HG03457 (cell line): Measurements from ENCODE around the gene VIPAS39.
"Not testable (repeated sequence)": the region's sequence is repeated elsewhere in the genome, so short reads cannot be mapped to it uniquely, and the experiment has no call there.

ENCODE experiments used
- ATAC-seq: cut with Tn5 transposase; IDR thresholded peaks from one replicate; pipeline ENCODE4 v1.9.1; 2021; ENCODE audit warnings: moderate number of reproducible peaks; ENCODE audit not compliant: unreplicated experiment

The VIPAS39 gene

DNA sequence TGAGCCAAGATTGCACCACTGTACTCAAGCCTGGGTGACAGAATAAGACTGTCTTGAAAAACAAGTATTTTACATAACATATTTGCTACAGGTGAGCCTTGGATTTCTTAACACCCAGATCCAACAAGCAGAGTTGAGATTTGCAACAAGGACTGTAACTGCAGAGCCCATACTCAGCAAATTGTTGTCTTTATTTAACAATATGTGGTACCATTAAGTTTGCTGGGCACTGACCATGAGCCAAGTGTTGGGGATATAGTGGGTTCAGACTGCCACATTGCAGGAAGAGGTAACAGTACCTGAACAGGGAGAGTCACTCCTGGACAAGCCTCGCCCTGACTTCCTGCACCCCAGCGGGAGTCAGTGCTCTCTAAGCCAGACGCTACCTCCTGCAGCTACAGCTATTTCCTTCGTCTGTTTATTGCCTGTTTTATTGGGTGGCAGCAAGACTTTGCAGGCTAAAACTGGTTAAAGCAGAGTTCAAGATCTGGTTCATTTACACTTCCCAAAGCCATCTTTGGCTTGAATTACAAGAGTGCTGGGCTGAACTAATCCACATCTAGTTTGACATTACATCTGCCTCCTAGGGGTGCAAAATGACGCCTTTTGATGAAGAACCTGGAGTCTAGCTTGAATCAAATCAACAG lies 12.9 kb upstream of the VIPAS39 start:
- no peak for ATAC-seq

DNA sequence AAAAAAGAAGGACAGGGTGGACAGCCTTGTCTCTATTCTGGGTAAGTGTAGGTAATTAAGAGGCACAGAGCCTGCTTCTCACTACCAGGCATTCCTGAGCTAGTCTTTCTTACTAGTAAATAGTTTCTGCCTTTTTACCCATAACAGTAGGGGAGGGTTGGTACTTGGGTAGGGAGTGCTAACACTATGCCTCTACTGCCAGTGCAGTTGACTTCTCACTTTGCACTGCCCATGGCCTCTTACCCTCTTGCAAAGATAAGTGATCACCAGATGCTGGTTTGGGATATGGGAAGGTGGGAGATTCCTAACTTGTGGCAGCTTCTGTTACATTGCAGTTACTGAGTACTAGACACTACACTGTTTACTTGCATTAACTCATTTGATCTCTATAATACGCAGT lies 12.1 kb upstream of the VIPAS39 start:
- ATAC-seq = no peak

DNA sequence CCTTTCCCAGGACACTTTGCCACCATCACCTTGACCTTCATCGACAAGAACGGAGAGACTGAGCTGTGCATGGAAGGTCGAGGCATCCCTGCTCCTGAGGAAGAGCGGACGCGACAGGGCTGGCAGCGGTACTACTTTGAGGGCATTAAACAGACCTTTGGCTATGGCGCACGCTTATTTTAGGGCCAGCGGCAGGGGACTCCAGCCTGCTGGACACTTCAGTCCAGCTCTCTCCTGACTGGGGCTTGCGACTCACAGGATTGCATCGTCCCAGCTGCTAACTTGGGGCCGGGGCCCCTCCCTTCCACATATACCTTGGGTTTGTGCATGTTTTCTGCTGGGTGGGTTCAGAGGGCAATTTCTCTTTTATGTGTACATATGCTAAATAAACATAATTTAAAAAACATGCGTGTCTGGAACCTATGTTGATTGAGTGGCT lies 11.7 kb upstream of the VIPAS39 start:
- ATAC-seq = no peak

DNA sequence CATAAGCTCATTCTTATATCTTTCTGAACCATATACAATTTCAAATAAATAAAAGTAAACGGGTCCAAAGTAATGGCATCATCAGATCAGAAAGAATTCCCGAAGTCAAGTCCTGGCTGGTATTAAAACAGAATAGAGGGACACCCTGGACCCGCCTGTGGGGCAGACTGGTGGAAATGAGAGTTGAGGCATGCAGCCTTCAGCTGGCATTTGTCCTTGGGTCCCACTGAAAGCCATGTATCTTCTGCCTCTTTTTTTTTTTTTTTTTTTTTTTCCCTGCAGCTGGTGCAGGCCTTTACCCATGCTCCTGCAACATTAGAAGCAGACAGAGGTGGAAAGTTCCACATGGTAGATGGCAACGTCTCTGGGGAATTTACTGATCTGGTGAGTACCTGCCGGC lies 10.4 kb upstream of the VIPAS39 start:
- ATAC-seq = no peak

DNA sequence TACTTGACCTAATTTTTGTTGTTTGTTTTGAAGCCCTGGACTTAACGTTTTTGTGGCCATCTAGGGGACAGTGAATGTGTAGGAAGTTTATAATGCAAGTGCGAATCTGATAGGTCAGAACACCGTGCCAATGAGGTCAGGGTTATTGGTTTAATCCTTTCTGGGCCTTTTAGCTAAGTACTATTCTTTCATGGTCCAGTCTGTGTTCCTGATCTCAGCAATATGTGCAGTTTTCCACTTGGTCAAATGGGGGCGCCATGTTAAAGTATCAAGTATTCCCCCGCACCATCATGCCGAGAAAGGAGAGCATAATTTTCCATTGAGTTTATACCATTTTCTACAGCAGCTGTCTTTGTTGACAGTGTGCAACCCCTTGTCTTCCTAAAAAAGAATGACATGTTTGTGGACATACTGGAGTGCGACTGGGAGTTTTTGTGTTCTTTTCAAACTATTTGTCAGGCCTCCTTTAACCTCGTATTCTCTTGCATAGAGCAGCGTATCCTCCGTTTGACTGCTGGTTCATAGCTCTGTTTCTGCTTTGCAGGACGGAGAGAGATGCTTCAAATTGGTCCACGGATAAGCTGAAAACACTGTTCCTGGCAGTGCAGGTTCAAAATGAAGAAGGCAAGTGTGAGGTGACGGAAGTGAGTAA lies 1.8 kb upstream of the VIPAS39 start:
- ATAC-seq = no peak

DNA sequence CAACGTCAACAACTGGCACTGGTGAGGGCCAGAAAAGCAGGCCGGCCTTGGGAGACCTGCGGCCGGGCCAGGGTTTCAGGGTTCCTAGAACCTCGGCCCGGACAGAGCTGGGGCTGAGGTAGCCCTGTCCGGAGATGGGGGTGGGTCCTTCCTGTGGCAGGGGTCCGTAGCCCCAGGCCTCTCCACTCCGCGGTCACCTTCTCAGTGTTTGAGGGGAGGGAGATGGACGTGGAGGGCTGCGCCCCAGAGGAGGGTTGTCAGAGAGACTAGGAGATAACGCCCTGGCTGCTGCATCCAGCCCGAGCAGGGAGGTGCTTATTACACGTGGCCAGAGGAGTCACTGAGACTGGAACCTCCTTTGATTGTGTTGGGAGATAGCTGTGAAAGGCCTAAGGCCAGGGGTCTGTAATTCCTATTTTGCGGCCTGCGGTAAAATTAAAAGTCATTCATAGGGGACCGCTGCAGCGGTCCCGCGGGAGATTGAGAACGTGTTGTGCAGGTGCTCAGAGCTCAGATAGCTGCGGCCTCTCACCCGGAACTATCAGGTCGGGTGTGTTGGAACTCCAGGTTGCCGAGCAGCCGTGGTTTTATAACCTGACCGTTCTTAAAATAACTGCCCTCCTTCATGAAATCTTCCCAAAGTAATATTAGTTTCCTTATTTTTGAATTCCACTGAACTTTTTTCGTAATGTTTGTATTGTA lies 999 bp upstream of the VIPAS39 start:
- ATAC-seq = peak; percentile 6

DNA sequence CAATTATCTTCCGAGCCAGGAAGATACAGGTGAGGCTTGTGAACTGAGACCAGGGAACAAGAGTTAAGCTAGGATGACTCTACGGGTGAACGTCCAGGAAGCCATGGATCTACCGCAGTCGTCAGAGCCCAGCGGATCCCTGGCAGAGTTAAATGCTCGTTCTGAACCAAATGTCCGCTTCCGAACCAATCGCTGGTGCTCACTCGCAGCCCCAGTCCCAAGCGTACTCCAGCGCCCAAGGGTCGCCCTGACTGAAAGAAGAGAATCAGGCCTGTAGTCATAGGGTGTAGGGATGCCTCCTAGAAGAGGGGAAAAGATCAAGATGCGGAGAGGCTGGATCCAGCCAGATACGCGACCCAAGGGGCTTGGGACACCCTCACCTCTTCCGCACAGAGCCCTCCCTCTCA lies 283 bp downstream of the VIPAS39 start:
- peak; percentile 1 for ATAC-seq

DNA sequence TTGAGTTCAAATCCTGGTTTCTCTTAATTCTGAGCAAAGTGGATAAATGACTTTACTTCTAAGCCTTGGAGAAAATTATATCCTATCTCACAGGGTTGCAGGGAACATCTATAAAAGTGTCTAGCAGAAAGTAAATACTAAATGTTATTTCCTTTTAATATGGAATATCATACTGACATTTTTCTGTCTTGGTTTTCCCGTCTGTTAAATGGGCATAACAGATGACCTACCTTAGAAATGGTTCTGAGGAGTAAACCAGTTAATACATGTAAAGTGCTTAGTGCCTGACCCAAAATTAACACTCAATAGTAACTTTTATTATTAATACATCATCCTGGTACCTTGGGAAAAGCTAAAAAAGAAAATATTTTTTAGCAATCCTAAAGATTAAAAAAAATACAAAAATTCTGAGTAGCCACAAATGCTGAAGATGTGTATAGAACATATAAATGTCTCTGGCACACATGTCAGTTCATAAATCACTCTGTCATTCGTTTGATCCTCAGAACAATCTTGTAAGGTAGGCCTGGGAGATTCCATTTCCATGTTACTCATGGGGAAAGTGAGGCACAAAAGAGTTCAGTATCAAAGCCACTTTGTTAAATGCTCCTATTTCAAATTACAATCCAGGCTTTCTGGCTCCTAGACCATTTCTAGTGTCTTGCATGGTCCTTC lies 1.3 kb downstream of the VIPAS39 start:
- ATAC-seq = no peak

DNA sequence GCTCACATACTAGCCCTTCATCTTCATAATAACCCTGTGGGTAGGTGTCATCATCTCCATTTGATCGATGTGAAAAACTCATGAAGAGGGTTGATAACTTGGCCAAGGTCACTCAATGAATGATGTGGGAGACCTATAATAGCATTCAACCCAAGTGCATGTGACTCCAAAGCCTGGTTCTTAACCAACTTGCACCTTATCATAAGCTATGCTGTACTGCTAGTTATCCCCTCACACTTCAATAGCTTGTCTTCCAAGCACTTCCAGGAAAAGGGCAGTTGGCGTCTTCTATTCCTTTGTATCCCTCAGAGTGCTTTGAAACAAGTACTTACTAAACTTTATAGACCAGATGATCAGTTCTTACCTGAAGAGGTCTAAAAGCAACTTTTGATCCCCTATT lies 15.2 kb downstream of the VIPAS39 start:
- no peak for ATAC-seq

DNA sequence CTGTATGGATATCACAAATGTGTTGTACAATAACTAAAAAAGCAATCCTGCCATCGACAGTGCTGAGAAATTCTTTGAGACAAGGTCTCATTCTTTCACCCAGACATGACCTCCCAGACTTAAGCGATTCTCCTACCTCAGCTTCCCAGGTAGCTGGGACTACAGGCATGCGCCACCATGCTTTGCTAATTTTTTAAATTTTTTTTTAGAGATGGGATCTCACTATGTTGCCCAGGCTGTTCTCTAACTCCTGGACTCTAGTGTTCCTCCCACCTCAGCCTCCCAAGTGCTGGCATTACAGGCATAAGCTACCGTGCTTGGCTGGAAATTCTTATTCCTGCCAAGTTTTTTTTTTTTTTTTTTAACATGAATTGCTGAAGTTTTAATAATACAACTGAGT lies 17.5 kb downstream of the VIPAS39 start:
- ATAC-seq = no peak

DNA sequence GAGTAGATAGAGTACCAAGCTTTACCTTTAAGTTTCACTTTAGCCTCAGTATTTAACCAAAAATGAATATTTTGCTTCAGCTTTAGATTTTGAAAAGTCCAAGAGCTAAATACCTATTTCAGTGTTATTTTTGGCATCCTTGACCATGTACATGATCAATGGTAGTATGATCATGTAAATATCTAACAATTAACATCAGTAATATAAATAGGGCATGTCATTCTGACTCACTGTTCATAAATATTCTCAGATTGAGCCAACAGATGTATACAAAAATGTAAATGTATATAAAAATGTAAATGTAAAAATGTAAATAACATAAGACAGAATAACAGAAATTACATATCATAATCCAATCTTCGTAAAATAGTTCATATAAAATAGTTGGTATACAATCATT lies 18.8 kb downstream of the VIPAS39 start:
- ATAC-seq = no peak

DNA sequence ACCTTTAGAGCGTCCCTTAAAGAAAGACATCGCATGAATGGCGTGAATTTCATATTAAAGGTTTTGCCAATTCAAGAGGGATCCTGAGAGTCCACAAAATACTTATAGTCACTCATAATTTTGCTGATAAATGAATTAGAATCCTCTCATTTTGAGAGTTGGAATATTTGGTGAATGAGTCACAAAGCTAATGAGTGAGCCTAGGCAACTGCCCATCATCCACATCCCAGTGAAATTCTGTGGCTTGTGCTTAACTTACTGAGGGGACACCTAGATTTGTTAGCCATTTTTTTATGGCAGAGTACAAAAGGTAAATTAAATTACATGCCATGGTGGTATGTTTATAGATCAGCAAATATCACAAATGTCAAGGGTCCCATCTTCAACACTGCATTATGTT lies 21.4 kb downstream of the VIPAS39 start:
- no peak for ATAC-seq

DNA sequence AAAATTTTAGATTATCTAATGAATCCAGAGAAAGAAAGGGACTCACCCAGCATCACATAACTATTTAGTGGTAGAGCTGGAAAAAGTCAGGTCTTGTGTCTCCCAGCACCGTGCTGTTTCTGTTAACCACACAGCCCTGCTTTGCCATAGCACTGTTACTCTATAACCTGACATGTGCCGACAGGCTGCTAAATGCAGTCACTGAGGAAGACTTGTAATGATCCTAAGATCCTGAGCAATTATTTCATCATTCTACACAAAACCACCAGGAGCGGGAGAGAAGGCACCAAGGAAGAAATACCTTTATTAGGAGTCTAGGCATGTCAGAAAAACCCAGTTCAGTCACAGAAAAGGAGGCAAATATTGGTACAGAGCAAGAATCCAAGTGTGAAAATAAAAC lies 31.0 kb downstream of the VIPAS39 start:
- ATAC-seq = no peak

DNA sequence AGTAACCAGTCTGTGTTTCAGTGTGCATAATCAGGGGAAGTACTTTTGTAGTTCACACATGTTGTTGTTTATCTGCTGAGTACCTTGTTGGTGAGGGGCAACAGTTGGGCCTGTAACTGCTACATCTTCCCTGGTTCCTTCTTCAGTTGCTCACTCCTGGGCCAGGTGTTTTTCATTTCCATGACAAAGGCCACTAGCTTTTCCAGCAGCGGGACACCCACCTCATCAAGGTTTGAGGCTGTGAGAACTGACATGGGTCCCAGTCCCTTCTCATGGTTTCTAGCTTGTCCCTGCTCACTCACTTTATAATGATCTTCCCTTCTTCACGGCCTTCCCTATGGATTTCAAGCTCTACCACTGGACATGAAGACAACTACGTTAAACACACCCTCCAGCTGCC lies 32.5 kb downstream of the VIPAS39 start:
- ATAC-seq = no peak

DNA sequence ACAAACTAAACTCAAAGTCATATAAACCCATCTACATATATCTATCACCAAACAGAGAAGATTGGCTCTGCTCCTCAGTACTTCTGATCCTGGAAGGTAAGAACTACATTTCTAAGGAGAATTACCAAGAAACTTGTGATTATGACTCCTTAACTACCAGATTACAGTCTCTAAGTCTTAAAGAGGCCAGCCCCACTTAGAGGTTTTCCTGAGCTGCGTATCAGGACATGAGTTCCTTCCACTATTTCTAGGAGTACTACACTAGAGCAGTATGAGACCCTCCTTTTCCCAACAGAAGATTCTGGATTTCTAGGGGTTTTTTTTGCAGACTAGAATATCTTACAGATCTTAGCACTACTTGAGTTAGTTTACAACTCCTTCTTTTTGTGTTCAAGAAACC lies 34.0 kb downstream of the VIPAS39 start, which contains the start of gene NOXRED1:
Gene NOXRED1 (minus strand): TSS at position 101 of the 400 bp plus-strand sequence. CDS start 634 bp downstream, outside the sequence.
- no peak for ATAC-seq

DNA sequence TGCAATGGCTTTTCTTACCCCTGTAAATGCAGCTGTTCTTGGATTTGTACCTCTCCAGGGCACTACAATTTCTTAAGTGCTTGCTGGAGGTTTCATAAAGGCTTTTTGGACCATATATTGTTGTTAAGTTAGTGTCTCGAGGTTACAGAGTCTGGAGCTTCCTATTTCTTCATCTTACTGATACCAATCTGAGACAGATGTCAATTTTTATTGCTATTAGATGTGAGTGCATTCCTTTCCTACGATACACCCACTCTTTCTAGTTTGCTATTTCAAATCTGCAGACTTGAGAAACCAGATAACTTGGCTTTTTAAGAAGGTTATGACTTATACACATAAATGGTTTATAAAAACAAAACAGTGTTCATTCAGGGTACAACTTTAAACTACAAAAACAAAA lies 36.2 kb downstream of the VIPAS39 start:
- ATAC-seq = no peak

DNA sequence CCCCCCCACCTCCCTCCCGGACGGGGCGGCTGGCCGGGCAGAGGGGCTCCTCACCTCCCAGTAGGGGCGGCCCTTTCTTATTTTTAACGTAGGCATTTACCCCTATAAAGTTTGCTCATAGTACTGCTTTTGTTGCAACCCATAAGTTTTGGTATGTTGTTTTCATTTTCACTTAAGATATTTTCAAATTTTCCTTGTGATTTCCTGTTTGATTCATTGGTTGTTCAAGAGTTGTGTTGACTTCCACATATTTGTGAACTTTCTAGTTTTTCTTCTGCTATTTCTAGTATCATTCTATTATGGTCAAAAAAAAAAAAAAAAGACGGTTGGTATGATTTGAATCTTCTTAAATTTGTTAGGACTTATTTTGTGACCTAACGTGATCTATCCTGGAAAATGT lies 40.6 kb downstream of the VIPAS39 start:
- ATAC-seq = no peak

DNA sequence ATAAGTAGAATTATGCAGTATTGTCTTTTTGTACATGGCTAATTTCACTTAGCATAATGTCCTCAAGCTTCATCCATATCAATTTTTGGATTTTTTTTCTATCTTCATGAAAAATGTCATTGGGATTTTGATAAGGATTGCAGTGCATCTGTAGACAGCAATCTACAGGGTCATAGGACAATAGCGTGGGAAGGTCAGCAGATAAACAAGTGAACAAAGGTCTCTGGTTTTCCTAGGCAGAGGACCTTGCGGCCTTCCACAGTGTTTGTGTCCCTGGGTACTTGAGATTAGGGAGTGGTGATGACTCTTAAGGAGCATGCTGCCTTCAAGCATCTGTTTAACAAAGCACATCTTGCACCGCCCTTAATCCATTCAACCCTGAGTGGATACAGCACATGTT lies 41.3 kb downstream of the VIPAS39 start:
- ATAC-seq = not testable (repeated sequence)

DNA sequence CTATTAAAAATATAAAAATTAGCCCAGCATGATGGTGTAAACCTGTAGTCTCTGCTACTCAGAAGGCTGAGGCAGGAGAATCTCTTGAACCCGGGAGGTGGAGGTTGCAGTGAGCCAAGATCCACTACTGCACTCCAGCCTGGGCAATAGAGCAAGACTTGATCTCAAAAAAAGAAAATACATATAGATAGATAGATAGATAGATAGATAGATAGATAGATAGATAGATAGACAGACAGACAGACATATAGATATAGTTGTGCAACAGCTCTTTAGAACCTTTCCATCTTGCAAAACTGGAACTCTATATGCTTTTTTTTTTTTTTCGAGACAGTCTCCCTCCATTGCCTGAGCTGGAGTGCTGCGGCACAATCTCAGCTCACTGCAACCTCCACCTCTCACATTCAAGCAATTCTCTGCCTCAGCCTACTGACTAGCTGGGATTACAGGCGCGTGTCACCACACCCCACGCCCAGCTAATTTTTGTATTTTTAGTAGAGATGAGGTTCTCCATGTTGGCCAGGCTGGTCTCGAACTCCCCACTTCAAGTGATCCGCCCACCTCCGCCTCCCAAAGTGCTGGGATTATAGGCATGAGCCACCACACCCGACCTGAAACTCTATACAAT lies 41.9 kb downstream of the VIPAS39 start:
- ATAC-seq = not testable (repeated sequence)

DNA sequence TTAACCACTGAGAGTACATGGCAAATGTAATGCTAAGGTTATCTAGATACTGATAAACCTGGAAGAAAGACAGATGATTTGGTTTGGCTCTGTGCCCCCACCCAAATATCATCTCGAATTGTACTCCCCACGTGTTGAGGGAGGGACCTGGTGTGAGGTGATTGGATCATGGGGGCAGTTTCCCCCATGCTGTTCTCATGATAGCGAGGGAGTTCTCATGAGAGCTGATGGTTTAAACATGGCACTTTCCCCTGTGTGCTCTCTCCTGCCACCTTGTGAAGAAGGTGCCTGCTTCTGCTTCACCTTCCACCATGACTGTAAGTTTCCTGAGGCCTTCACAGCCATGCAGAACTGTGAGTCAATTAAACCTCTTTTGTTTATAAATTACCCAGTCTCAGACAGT lies 48.3 kb downstream of the VIPAS39 start:
- ATAC-seq = no peak

DNA sequence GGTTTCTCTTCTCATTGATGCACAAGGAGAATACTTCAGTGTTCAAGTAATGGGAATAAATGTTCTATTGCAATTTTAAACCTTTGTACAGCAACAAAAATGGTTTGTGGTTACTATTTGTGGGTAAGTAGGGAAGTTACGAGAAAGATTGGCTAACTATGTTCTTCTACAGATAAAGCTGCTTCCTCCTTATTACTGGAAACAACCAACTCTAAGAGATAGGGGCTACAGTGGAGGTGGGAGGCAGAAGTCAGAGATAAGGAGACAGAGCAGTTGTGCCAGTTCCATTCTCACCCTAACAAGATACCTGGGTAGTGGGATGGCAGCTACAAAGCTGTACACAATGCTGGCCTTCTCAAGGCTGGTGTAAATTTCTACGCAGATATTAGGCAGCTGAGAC lies 50.2 kb downstream of the VIPAS39 start:
- no peak for ATAC-seq
